ENCODE data around the gene GNA14.
A peak's percentile ranks its signal among the peaks of the same experiment; 100 is the strongest.
"Not testable (repeated sequence)": the region's sequence is repeated elsewhere in the genome, so short reads cannot be mapped to it uniquely, and the experiment has no call there.

Gene GNA14

GRCh38 chr9:77489405-77490163 is 158.5 kb downstream of the GNA14 start:
- not testable (repeated sequence) for H3K9ac ChIP-seq (ENCODE audit: low read length); H3K27ac ChIP-seq (ENCODE audit: low read length)

GRCh38 chr9:77488439-77489126 is 159.5 kb downstream of the GNA14 start:
- Histone ChIP-seq H3K4me2 (ENCODE audit: low read length) (no peak overlapping the region), H3K27me3 (ENCODE audit: low read depth, low read length) (peaks cover 4% of the 10 kb centered on the region; the same call in 1 of the 2 replicates), H3K4me1 (ENCODE audit: low read length) (no peaks in the 10 kb centered on the region), H3K9me3 (ENCODE audit: insufficient read depth, low read length) (no peaks in the 10 kb centered on the region), H3K79me2 (ENCODE audit: low read length) (no peaks in the 10 kb centered on the region), H3K27ac (ENCODE audit: low read length) (no peak overlapping the region), H3K36me3 (replicated peaks; ENCODE audit: low read depth, low read length) (no peaks in the 10 kb centered on the region), H3K9ac (ENCODE audit: low read length) (no peak overlapping the region), H4K20me1 (ENCODE audit: insufficient read depth, low read length) (no peaks in the 10 kb centered on the region), H3K4me3 (ENCODE audit: low read length) (no peak overlapping the region), H2AFZ (ENCODE audit: low read depth, low read length) (no peak overlapping the region)
- peak; percentile 55 for TF ChIP-seq CTCF (IDR thresholded peaks at IDR 0.05; ENCODE audit: low read depth, low read length)
- no peak for TF ChIP-seq EZH2phosphoT487 (IDR thresholded peaks at IDR 0.05; ENCODE audit: low read depth)

More at GRCh38 chr9:77489405-77490163, 158.5 kb downstream of the GNA14 start:
- not testable (repeated sequence) for H3K4me2 ChIP-seq (ENCODE audit: low read length); H3K36me3 ChIP-seq (replicated peaks; ENCODE audit: low read depth, low read length); H3K4me1 ChIP-seq (ENCODE audit: low read length); H3K9me3 ChIP-seq (ENCODE audit: insufficient read depth, low read length); H4K20me1 ChIP-seq (ENCODE audit: insufficient read depth, low read length); H3K4me3 ChIP-seq (ENCODE audit: low read length); H2AFZ ChIP-seq (ENCODE audit: low read depth, low read length); H3K79me2 ChIP-seq (ENCODE audit: low read length); H3K27me3 ChIP-seq (ENCODE audit: low read depth, low read length)

DNA sequence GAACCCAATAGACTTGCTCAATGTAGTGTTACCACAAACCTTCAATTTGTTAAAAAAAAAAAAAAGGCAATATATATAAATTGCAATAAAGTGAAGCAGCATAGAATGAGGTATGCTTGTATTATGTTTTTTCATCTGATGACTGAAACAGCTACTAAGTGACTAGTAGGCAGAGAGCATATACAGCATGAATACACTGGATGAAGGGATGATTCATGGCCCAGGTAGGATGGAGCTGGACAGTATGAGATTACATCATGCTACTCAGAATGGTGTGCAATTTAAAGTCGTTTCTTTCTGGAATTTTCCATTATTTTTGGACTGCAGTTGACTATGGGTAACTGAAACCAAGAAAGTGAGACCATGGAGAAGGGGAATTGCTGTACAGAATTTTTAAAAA is 161.2 kb downstream of the GNA14 start:
- Histone ChIP-seq H3K4me1 (ENCODE audit: low read length) (no peaks in the 10 kb centered on the region), H4K20me1 (ENCODE audit: insufficient read depth, low read length) (no peaks in the 10 kb centered on the region), H3K4me3 (ENCODE audit: low read length) (no peak overlapping the region), H3K4me2 (ENCODE audit: low read length) (no peak overlapping the region), H3K79me2 (ENCODE audit: low read length) (no peaks in the 10 kb centered on the region), H3K9ac (ENCODE audit: low read length) (no peak overlapping the region), H3K36me3 (replicated peaks; ENCODE audit: low read depth, low read length) (no peaks in the 10 kb centered on the region), H3K27ac (ENCODE audit: low read length) (no peak overlapping the region), H3K9me3 (ENCODE audit: insufficient read depth, low read length) (no peaks in the 10 kb centered on the region), H2AFZ (ENCODE audit: low read depth, low read length) (no peak overlapping the region), H3K27me3 (ENCODE audit: low read depth, low read length) (peaks cover 4% of the 10 kb centered on the region; the same call in 1 of the 2 replicates)
- no peak for TF ChIP-seq CTCF (IDR thresholded peaks at IDR 0.05; ENCODE audit: low read depth, low read length)
- TF ChIP-seq EZH2phosphoT487 (IDR thresholded peaks at IDR 0.05; ENCODE audit: low read depth) = no peak

GRCh38 chr9:77486463-77486862 is 161.7 kb downstream of the GNA14 start:
- no peak overlapping the region for H3K9ac ChIP-seq (ENCODE audit: low read length)
- H3K4me2 ChIP-seq (ENCODE audit: low read length) = no peak overlapping the region
- H3K4me1 ChIP-seq (ENCODE audit: low read length) = no peaks in the 10 kb centered on the region
- H4K20me1 ChIP-seq (ENCODE audit: insufficient read depth, low read length) = no peaks in the 10 kb centered on the region
- no peaks in the 10 kb centered on the region for H3K36me3 ChIP-seq (replicated peaks; ENCODE audit: low read depth, low read length)
- TF ChIP-seq CTCF (IDR thresholded peaks at IDR 0.05; ENCODE audit: low read depth, low read length) (no peak), EZH2phosphoT487 (IDR thresholded peaks at IDR 0.05; ENCODE audit: low read depth) (no peak)
- no peak overlapping the region for H2AFZ ChIP-seq (ENCODE audit: low read depth, low read length)
- H3K4me3 ChIP-seq (ENCODE audit: low read length) = no peak overlapping the region
- H3K9me3 ChIP-seq (ENCODE audit: insufficient read depth, low read length) = no peaks in the 10 kb centered on the region
- H3K27me3 ChIP-seq (ENCODE audit: low read depth, low read length) = peaks cover 4% of the 10 kb centered on the region; the same call in 1 of the 2 replicates
- no peak overlapping the region for H3K27ac ChIP-seq (ENCODE audit: low read length)
- no peaks in the 10 kb centered on the region for H3K79me2 ChIP-seq (ENCODE audit: low read length)
